Adrenal gland (tissue), 5 donors: Measurements from ENCODE around the gene CPXM1.

Experiments
- CTCF ChIP-seq, 6 experiments: fragments of 450-650 bp in 4 of 6; fragments of 200-600 bp in 2 of 6; sonication (generic) in 1 of 6; IDR thresholded peaks; 1 replicate in 5 of 6; 2 replicates in 1 of 6; pipeline versions ENCODE4 v1.5.1 to v1.8.0; 2016 to 2021; ENCODE audit warnings: antibody characterized with exemption in 6 of 6, mild to moderate bottlenecking in 2 of 6, moderate library complexity in 1 of 6
- POLR2A ChIP-seq, 2 donors: fragments of 450-650 bp; IDR thresholded peaks; one replicate each; pipeline ENCODE4 v1.6.1; 2017; ENCODE audit warnings: antibody characterized with exemption in 2 of 2, mild to moderate bottlenecking in 2 of 2, moderate library complexity in 1 of 2
- donor health status: DM: no; HTN: no; CAD: no.

GRCh38 chr20:2773812-2774211, 26.6 kb downstream of the CPXM1 start:
- no peak for TF ChIP-seq CTCF (IDR thresholded peaks at IDR 0.05)
- TF ChIP-seq POLR2A (IDR thresholded peaks at IDR 0.05): no peak
